GM10266 (cell line): ENCODE results near the gene DNAJC8.

ENCODE experiments used
- DNase-seq: peaks from one replicate; pipeline ENCODE4 v3.0.0; 2012; ENCODE audit errors: extremely low spot score
- CTCF ChIP-seq: IDR thresholded peaks from 2 replicates; pipeline ENCODE4 v1.5.1; 2012; ENCODE audit warnings: mild to moderate bottlenecking, low read depth; ENCODE audit not compliant: control insufficient read depth, insufficient read depth; ENCODE audit errors: missing control alignments

DNAJC8 gene

GRCh38 chr1:28175955-28176485, 56.8 kb downstream of the DNAJC8 start:
- no peak for DNase-seq
- TF ChIP-seq CTCF, result no peak

GRCh38 chr1:28173980-28174297, 58.9 kb downstream of the DNAJC8 start:
- DNase-seq, result no peak
- no peak for TF ChIP-seq CTCF

- DNase-seq, result no peak
- no peak for TF ChIP-seq CTCF
Observed at GRCh38 chr1:28173151-28173979, 59.5 kb downstream of the DNAJC8 start.

GRCh38 chr1:28172713-28173150, 60.1 kb downstream of the DNAJC8 start:
- DNase-seq, result peak; percentile 51
- TF ChIP-seq CTCF, result no peak

GRCh38 chr1:28171246-28171645, 61.6 kb downstream of the DNAJC8 start:
- TF ChIP-seq CTCF, result no peak
- no peak for DNase-seq

GRCh38 chr1:28170001-28170596, 62.7 kb downstream of the DNAJC8 start:
- TF ChIP-seq CTCF, result no peak
- no peak for DNase-seq
